Cerebellar cortex (tissue), 1 donor: ENCODE data around the gene AIP.
A peak's percentile ranks its signal among the peaks of the same experiment; 100 is the strongest.
"Not testable (repeated sequence)": the region's sequence is repeated elsewhere in the genome, so short reads cannot be mapped to it uniquely, and the experiment has no call there.

Source experiments
- DNase-seq: peaks from one replicate; pipeline ENCODE4 v3.0.0-alpha.2; 2015; ENCODE audit warnings: low spot score

AIP gene

DNA sequence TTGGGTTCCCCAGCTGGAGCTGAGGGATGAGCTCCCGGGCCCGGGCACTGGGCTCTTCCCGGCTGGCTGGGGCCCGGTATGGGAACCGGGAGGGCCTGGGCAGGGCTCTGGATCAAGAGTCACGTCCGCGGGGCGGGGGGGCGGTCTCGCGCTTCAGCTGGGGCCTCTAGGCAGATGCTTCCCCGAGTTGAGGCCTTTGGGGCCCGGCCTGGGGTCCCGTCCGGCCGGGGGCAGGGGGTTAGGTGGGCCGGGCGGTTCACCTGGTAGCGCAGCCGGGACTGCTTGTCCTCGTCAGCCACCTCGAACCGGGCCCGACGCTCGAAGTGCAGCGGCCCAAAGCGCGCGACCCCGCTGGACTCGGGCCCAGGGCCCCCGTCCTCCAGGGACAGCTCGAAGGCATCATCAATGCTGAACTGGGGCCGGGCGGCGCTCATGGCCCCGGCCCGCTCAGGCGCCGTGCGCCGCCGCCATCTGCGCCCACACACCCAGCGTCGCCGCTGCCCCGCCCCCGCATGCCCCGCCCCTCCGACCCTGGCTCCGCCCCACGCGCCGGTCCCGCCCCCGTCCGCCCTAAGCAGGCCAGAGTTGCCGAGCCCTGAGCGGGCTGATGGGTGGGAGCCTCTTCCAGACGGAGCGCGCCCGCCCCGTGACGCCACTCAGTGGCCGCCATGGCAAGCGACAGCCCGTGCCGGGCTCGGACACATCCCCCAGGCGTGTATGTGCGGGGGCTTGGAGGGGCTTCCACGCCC lies 13.9 kb upstream of the AIP start, which contains the start of gene TMEM134:
TSS of gene TMEM134 (minus strand) at position 493 of the 749 bp plus-strand sequence. CDS start at position 434, 59 bp downstream.
- peak; percentile 92 for DNase-seq

DNA sequence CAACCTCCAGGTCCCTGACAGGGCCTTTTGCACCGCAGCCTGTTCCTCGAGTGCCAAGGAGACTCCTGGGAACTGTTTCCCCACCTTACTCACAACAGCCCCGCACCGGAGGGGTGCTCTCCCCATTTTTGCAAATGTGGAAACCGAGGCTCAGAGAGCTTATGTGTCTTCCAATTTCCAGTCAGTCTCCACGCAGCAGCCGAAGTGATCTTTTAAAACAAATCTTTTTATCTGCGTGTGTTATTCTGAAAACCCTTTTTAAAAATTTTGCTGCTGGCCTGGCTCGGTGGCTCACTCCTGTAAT lies 13.4 kb upstream of the AIP start:
- DNase-seq = no peak

DNA sequence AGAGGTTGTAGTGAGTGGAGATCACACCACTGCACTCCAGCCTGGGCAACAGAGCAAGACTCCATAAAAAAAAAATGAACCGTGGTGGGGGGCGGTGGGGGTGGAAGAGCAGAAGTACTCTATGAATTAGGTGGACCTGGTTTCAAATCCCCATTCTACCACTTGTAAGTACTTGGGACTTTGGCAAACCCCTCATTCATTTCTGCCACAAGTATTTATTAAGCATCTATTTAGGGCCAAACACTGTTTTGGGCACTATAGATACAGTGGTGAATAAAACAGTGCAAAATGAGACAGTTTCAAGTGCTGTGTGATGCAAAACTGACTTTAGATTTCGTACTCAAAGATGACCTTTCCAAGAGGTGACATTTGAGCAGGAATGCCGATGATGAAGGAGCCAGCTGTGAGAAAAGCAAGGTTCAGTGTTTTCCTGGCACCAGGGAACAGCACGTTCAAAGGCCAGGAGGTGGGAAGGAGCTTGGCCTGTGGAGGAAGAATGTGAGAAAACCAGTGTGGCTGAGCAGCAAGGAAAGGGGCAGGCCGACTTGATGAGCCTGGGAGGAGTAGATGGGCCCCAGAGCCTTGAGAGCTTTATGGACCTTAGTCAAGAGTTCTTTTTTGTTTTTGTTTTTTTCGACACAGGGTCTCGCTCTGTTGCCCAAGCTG lies 12.4 kb upstream of the AIP start:
- no peak for DNase-seq

DNA sequence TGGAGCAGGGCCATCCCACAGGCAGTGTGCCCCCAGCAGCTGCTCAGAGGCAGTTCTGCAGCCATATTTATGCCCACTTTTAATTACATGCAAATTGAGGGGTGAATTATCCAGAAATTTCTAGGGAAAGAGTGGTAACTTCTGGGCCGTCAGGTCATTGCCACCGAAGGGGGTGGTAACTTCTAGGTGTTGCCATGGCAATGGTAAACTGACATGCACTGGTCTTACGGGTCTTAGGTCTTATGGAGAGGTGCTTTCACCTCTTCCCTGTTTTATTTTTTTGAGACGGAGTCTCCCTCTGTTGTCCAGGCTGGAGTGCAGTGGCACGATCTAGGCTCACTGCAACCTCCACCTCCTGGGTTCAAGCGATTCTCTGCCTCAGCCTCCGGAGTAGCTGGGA lies 9.9 kb upstream of the AIP start:
- no peak for DNase-seq

DNA sequence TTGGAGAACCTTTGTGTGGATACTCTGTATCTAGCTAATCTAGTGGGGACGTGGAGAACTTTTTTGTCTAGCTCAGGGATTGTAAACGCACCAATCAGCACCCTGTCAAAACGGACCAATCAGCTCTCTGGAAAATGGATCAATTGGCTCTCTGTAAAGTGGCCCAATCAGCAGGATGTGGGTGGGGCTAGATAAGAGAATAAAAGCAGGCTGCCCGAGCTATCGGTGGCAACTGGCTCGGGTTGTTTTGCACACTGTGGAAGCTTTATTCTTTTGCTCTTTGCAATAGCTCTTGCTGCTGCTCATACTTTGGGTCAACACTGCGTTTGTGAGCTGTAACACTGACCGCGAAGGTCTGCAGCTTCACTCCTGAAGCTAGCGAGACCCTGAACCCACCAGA lies 6.1 kb upstream of the AIP start:
- DNase-seq = not testable (repeated sequence)

DNA sequence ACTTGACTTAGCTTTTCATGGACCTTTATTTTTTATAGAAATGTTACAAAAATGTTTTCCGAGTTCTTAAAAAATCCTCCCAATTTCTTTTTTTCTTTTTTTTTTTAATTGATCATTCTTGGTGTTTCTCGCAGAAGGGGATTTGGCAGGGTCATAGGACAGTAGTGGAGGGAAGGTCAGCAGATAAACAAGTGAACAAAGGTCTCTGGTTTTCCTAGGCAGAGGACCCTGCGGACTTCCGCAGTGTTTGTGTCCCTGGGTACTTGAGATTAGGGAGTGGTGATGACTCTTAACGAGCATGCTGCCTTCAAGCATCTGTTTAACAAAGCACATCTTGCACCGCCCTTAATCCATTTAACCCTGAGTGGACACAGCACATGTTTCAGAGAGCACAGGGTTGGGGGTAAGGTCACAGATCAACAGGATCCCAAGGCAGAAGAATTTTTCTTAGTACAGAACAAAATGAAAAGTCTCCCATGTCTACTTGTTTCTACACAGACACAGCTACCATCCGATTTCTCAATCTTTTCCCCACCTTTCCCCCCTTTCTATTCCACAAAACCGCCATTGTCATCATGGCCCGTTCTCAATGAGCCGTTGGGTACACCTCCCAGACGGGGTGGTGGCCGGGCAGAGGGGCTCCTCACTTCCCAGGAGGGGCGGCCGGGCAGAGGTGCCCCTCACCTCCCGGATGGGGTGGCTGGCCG lies 5.3 kb upstream of the AIP start:
- DNase-seq = not testable (repeated sequence)

DNA sequence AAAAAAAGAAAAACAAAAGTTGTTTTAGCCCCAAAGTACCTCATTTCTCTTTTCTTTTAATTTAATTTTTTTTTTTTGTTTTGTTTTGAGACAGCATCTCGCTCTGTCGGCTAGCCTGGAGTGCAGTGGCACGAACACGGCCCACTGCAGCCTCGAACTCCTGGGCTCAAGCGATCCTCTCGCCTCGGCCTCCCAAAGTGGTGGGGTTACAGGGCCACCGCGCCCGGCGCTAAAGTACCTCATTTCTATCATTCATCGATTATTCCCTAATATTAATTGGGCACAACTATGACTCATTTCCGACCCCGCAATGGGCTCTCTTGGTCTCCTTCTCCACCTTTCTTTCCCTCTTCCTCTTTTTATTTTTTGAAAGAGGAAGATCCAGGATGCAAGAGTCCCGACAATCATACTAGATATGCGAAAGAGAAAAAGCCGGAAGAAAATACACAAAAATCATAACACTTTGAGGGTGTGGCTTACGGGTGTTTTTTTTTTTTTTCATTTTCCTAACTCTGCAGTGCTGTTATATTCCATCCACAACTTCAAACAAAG lies 475 bp upstream of the AIP start:
- no peak for DNase-seq

DNA sequence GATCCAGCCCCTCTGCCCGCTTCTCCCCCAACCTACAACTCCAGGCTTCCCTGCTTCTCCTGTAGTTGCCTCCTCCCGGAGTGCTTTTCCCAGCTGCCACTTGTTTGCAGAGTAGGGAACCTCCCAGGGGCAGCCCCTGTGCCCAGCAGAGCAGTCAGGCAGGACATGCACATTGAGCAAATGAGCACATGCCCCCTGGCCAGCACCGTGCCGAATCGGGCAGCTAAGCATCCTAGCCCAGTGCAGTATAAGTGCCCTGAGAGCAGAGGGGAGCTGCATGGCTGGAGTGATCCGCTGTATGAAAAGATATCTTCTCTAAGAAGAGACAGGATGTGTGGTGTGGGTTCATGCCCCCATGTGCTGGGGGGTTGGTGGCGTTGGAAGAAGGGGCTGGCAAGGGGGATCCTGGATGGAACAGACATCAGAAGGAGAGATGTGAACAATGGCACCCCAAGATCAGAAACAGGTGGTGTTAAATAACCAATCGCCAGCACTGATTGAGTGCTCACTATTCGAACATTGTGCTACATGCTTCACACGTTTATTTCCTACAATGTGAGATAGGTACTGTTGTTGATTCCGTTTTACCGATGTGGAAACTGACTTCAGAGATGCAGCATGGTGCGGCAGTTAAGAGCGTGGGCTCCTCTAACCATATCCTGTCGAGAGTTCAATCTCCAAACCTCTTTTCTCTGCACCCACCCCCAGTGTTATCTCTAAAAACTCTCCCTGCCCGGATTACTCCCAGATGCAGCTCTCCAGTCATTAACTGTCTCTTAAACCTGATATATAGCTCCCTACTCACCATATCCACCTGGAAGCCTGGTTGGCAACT lies 1.2 kb downstream of the AIP start:
- DNase-seq = no peak

DNA sequence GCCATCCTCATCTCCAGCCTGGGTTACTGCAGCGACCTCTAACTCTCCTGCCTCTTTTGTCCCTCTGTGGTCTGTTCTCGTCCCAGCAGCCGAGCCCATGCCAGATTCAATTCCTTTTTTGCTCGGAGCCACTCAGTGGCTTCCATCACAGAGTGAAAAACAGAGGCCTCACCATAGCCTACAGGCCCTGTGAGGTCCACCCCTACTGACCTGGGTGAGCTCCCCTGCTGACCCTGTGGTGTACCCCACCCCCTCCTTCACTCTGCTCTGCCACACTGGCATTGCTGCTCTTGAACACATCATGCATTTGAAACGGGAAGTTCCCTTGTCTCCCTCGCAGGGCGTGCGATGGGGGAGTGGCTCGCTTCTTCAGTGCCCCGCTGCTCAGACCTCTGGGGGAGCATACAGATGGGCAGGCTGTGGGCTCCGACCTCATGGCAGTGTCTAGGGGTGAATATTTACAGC lies 2.1 kb downstream of the AIP start:
- no peak for DNase-seq

DNA sequence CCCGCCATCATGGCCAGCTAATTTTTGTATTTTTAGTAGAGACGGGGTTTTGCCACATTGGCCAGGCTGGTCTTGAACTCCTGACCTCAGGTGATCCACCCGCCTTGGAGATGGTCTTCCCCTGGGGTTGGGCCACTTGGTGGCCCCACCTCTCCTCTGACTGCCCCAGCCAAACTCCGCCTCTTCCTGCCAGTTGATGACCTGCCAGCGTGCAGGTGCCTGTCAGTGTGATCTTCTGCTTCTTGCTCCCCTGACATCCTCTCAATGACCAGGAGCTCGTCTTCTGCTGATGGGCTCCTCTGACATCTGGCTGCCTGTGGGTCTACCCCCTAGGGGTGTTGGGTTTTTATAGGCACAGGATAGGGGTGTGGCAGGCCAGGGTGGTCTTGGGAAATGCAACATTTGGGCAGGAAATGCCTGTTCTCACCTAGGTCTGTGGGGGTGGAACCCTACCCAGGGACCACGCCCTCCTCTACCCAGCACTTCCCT lies 3.1 kb downstream of the AIP start:
- DNase-seq = not testable (repeated sequence)

DNA sequence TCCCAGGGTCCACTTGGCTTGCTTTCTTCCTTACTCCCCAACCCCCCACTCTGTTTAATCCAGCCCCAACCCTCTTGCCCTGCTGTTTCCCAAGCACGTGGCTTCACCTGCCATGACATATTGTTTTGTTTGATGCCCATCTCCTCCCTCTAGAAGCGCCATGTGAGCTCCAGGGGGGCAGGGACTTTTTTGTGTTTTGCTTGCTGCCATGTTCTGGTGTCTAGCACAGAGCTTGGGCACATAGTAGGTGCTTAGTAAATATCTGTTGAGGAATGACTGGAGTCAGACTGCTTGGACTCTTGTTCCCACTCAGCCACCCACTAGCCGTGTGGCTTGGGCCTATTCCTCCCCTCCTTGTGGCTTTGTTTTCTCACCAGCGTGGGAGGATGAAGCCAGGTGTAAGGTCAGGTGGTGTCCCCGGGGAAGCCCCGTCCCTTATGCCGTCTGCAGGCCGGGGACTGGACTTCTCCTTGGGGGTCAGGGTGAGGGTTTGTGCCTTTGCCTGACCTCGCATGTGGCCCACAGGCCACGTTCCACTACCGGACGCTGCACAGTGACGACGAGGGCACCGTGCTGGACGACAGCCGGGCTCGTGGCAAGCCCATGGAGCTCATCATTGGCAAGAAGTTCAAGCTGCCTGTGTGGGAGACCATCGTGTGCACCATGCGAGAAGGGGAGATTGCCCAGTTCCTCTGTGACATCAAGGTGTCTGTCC lies 3.8 kb downstream of the AIP start:
- no peak for DNase-seq

DNA sequence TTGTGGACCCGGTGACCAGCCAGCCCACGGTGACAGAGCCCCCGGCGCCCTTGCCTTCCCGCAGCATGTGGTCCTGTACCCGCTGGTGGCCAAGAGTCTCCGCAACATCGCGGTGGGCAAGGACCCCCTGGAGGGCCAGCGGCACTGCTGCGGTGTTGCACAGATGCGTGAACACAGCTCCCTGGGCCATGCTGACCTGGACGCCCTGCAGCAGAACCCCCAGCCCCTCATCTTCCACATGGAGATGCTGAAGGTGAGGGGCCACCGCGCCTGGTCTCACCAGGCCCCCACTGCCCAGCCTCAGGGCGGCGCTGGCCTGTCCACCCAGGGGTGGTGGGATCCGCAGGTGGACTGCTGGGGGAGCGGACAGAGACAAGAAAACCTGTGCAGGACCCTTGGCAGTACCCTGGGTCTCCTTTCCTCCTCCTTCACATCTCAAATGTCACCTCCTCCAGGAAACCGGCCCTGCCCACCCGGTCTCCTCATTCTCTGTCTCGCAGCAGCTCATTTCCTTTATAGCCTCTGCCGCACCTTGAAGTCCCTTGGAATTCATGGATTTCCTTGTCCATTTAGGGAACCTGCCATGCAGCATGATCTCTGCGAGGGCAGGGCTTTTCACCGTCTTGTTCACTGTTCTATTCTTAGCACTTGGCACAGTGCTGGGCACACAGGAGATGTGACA lies 6.5 kb downstream of the AIP start:
- DNase-seq = no peak

DNA sequence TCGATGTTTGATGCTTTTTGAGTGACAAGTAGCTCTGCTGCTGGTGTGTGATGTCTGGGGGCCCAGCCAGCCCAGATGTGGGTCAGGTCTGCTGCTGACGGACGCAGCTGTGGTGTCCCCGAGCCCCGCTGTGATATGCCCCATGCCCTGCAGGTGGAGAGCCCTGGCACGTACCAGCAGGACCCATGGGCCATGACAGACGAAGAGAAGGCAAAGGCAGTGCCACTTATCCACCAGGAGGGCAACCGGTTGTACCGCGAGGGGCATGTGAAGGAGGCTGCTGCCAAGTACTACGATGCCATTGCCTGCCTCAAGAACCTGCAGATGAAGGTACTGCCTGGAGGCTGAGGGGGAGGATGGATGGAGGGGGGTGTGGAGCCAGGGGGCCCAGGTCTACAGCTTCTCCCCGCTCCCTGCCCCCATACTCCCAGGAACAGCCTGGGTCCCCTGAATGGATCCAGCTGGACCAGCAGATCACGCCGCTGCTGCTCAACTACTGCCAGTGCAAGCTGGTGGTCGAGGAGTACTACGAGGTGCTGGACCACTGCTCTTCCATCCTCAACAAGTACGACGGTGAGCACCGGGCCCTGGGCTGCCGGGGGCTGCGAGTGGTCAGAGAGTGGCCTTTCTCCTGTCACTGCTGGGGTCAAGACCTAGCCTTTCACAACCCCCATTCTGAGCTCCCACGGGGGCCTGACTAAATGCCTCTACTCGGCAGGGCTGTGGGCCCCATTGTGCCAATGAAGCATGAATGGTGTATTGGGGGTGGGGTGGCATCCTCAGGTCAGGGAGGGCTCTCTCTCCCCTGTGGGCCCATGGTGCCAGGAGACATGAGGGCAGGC lies 7.3 kb downstream of the AIP start:
- DNase-seq = no peak

DNA sequence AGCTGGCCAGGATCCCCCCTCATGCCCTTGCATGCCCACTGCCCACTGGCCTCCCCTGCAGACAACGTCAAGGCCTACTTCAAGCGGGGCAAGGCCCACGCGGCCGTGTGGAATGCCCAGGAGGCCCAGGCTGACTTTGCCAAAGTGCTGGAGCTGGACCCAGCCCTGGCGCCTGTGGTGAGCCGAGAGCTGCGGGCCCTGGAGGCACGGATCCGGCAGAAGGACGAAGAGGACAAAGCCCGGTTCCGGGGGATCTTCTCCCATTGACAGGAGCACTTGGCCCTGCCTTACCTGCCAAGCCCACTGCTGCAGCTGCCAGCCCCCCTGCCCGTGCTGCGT lies 7.9 kb downstream of the AIP start:
- DNase-seq = no peak

DNA sequence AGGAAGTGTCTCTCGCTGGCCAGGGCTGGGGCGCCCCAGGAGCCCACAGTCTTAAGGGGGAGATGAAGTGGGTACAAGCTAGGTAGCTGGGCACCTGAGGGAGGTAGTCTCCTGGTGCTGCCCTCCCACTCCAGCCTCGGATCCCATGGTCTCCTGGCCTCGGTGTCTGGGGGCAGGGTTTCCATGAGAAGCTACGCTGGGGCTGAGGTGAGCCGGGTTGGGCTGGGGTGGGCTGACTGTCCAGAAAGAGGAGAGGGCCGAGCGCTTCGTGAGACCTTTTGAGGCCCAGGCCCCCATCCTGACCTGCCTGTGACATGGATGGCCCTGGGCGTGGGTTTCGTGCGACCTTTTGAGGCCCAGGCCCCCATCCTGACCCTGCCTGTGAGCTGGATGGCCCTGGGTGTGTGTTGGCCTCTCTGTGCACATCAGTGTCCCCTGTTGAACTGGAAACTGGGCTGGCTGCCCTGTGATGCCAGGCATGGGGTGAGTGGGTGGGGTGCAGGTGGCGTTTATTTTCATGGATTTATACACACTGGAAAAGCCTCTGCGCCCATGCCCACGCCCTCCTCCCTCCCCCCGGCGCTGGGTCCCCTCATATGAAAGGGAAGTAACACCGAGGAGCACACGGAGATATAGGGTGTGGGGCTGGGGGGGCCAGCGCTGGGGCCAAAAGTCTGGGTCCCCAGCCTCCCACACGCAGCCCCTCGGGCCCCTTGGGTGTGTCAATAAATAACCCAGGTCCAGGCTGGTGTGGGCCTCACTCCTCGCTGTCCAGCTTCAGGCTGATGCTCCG lies 8.6 kb downstream of the AIP start:
- no peak for DNase-seq

DNA sequence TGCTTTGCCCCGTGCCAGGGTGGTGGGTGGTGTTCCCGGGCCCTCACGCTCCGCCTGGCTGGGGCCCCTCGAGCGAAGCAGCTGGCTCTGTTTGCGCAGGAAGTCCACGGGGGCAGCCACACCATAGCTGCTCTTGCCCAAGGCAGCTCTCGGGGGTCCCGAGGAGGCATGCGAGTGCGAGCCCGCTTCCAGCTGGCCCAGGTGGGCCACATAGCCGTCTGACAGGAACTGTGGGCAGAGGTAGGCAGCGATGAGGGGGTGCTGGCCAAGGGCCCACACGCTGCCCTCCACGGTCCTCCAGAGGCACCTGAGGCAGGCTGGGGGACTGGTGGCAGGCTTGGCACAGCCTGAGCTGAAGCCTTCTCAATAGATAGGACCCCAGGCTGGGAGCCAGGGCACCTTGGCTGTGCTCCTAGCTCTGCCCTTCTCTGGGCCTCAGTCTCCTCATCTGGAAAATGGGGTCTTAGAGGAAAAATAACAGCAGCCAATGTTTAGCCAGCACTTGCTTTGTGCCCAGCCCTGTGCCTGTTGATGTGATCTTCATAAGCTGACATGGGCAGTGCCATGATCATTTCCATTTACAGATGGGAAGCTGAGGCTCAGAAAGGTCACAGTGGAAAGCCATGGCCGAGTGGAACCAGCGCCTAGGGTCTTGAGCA lies 9.4 kb downstream of the AIP start:
- DNase-seq = no peak

DNA sequence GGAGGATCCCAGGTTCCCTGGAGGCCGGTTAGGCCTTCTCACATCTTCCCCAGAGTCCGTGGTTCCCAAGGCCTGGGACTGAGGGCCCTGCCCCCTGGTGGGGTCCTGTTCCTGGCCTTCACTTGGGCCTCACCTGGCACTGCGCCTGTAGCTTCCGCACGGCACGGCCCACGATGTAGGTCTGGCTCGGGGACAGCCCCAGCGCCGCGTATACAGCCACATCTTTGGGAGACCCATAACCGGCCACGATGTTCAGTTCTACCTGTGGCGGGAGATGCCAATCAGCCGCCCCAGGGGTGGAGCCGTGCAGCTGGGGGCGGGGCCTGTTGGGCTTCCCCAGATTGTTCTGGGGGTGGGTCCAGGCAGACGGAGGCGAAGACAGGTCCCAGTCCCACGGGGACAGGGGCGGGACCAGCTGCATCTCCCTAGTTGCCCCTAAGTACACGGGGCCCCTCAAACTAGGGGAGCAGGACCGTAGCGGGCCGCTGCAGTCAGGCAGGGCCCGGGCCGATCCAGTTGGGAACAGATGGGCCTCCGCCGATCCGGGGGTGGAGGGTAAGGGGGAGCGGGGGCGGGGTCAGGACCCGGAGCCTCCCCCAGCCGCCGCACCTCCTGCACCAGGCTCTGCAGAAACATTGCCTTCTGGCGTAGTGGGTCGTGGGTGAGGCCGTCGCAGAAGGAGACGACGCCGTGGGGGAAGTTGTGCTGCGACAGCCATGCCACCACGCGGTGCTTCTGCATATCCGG lies 10.1 kb downstream of the AIP start:
- DNase-seq = no peak
